ENCODE measurements around the gene CFAP20.
"Not testable (repeated sequence)": the region's sequence is repeated elsewhere in the genome, so short reads cannot be mapped to it uniquely, and the experiment has no call there.

Gene CFAP20

DNA sequence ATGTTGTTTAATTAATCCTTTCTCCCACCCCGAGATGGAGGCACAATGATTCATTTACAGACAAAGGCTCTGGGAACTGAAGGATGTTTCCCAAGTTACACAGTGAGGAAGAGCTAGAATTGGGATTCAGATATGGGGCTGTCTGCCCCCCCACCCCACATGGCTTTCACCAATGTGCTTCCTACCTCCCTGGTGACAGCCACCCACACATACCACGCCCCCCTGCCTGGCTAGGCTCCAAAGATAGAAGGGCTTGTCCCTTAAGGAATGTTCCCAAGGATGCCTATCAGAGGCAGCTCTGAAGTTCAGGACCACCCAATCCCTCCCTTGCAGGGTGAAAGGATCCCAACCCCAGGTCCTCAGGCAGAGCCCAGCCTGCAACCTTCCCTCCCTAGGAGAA lies 32.9 kb downstream of the CFAP20 start:
- no peak for DNase-seq (ENCODE audit: low read depth)

DNA sequence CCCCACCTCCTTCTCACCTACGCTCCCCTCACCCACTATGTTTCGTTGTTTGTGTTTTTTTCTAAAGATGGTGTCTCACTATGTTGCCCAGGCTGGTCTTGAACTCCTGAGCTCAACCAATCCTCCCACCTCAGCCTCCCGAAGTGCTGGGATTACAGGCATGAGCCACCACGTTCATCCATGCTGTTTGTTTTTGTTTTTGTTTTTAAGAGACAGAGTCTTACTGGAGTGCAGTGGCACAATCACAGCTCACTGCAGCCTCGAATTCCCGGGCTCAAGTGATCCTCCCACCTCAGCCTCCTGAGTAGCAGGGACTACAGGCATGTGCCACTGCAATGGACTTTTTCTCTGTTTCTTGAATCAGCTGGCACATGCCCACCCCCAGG lies 33.6 kb downstream of the CFAP20 start:
- not testable (repeated sequence) for DNase-seq (ENCODE audit: low read depth)

DNA sequence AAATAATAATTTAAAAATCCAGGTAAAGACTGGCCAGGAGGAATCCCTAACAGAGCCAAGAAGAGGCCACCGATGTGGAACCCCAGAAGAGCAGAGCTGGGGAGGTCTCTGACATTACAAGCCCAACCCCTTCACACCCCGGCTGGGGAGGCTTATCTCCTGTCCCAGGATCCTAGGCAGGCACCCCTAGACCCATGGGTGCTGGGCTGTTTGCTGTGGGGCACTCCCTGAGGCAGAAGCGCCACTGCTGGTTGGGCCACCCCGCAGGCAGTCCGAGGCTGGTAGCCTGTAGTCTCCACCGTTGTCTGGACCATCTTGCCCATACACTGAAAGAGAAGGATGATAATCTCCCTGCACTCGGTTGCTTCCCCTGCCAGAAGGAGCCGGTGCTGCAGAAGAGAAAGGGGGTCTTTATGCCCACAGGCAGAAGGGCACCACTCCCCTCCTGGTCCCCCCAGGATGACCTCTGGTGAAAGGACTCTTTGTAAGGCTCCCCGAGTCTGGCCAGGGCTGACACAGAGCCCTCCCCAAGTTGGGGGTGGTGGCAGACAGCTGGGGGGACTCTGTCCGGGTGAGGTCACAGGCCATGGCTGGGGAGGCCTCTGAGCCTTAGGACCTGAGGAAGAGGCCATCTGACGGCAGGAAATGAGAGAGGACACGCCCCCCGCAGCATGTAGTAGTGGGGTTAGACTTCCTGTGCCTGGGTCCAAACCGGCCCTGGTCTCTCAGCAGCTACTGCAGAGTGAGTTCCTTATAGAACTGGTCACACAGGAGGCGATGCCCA lies 34.2 kb downstream of the CFAP20 start:
- no peak for DNase-seq (ENCODE audit: low read depth)

DNA sequence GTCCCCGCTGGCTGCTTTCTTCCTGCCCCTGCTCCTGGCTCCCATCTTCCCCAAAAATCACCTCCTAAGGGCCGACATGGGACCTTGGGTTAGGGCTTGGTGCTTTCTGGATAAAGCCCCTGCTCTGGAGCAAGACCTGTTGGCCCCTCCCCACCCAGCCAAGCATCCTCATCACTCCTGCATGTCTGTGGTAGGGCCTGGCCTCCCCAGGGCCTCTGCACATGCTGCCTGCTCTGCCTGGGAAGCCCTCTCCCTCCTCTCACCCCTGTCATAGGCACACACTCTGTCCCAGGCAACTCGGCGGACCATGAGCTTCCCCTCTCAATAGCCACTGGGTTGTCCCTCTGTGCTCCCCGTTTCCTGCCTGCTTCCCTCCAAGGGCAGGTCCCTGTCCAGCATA lies 35.2 kb downstream of the CFAP20 start:
- no peak for DNase-seq (ENCODE audit: low read depth)

DNA sequence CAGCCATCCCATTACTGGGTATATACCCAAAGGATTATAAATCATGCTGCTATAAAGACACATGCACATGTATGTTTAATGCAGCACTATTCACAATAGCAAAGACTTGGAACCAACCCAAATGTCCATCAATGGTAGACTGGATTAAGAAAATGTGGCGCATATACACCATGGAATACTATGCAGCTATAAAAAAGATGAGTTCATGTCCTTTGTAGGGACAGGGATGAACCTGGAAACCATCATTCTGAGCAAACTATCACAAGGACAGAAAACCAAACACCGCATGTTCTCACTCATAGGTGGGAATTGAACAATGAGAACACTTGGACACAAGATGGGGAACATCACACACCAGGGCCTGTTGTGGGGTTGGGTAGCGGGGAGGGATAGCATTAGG lies 38.8 kb downstream of the CFAP20 start:
- not testable (repeated sequence) for DNase-seq (ENCODE audit: low read depth)

DNA sequence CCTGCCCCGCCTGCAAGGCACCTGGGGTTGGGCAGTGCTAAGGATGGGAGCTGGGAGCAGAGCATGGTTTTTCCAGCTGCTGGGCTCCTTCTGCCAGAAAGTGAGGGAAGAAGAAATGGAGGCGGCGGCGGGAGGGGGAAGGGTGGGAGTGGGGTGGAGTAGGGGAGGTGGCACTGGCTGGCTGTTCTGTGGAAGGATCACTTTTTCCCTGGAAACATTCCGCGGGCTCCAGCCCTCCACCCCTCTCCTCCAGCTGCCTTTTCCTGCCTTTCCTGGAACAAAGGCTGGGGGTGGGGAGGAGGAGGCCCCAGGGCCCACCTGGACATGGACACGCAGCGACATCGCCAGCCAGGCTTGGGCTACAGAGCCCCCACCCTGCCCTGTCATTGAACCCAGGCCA lies 41.1 kb downstream of the CFAP20 start:
- no peak for DNase-seq (ENCODE audit: low read depth)

DNA sequence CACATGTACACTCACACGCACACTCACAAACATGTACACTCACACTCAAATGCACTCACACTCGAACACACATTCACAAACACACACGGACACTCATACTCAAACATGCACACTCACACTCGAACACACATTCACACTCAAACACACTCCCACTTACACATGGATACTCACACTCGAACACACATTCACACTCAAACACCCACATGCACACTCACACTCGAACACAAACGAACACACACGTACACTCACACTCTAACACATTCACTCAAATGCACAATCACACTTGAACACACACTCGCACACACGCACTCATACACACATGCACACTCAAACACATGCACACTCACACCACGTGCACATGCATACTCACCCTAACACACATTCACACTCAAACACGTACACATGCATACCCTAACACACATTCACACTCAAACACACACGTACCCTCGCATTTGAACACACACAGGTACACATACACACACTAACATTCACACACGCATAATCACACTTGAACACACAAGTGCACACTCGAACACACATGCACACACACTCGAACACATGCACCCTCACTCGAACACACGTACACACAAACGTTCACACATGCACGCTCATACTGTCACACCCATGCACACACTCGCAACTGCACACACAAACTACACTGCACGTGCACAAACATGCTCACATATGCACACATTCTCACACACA lies 41.8 kb downstream of the CFAP20 start:
- DNase-seq (ENCODE audit: low read depth), result no peak

DNA sequence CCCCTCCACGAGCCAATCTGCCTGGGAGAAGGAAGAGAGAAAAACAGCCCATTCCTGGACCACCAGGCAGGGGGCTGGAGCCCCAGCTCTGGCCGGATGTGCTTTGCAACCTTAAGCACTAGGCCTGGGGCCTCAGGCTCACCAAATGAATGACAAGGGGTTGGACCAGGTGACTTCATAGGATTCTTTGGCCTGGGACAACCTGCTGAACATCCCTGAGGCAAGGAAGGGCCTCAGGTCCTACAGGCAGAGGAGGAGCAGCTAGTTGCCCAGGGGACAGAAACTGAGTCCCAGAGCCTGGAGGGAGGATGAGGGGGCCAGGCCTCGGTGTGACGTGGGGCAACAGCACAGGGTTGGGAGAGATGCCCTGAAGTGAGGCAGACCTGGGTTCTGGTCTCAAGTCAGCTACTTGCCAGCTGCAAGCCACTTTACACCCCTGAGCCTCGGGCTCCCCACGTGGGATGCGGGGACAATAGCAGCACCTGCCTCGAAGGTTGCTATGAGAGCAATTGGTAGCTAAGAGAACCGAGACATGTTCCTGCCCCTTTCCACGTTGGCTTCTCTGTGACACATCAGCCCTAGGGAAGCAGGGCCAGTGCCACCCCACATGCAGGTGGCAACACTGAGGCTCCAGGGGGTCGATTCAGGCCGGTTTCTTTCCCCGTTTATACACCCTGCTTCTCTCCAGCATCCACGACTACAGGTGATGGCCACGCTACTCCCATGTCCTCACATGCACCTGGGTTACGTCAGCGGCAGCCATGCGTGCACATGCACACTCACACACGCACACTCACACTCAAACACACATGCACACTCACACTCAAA lies 42.6 kb downstream of the CFAP20 start:
- DNase-seq (ENCODE audit: low read depth), result no peak

DNA sequence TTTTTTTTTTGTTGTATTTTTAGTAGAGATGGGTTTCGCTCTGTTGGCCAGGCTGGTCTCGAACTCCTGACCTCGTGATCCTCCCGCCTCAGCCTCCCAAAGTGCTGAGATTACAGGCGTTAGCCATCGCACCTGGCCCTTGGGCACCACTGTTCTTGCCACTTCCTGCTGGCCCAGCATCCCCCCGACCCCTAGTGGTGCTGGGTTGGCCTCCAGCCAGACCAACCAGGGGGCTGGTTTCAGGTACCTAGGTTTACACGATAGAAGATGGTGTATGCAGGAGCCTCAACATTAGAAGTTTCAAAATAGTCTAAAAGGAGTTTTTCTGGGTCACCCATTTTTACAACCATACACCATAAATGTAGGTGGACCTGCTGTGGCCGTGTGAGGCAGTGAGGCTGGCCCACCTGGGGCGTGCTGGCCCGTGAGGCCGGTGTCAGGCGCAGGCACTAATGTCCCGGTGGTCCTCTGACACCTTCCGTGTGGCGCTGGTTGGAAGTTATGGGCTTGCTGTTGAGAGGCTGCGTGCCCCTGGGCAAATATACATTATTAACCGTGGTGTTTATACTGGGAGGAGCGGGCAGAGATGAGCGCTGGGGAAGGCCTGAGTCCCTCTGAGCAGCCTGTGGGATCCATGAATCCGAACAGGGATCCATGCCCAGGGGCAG lies 43.5 kb downstream of the CFAP20 start:
- no peak for DNase-seq (ENCODE audit: low read depth)

DNA sequence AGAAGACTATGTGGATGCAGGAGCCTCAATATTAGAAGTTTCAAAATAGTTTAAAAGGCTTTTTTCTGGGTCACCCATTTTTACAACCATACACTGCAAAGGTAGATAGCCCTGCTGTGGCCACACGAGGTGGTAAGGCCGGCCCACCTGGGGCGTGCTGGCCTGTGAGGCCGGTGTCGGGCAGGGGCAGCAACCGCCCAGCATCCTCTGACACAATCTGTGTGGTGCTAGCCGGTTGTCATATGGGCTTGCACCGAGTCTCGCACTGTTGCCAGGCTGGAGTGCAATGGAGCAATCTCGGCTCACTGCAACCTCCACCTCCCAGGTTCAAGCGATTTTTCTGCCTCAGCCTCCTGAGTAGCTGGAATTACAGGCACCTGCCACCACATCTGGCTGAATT lies 44.0 kb downstream of the CFAP20 start:
- no peak for DNase-seq (ENCODE audit: low read depth)

DNA sequence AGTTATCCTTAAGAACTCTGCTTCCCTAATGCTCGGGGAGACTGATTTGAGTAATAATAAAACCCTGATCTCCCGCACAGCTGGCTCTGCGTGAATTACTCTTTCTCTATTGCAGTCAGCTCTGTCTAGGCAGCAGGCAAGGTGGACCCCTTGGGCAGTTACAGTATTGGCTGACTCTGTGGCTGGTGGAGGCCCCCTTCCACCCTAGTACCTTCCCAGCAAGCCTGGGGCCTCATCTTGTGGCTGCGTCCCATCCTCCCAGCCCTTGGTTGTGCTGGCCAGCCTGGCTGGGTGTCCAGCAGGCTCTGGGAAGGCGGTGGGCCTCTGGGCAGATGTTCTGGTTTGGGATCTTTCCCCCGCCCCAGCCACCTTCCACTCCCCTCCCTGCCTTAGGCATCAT lies 44.5 kb downstream of the CFAP20 start:
- no peak for DNase-seq (ENCODE audit: low read depth)

DNA sequence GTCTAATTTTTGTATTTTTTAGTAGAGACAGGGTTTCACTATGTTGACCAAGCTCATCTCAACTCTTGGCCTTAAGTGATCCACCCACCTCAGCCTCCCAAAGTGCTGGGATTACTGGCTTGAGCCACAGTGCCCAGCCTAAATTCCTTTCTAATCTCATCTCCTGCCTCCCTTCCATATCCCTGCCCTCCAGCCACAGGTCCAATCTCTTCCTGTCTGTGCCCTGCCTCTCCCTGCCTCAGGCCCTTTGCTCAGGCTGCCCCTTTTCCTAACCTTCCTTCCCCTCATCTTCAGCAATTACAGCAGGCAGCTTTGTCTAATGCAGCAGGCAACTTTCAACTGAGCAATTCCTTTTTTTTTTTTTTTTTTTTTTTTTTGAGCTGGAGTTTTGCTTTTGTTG lies 46.8 kb downstream of the CFAP20 start:
- no peak for DNase-seq (ENCODE audit: low read depth)

DNA sequence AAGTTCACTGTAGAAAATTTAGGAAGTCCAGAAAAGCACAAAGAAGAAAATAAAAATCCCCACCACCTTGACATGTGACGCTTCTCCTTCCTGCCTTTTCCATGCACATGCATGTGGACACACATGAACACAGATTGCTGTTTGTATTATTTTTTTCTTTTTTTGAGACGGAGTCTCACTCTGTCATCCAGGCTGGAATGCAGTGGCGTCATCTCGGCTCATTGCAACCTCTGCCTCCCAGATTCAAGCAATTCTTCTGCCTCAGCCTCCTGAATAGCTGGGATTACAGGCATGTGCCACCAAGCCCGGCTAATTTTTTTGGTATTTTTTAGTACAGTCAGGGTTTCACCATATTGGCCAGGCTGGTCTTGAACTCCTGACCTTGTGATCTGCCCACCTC lies 48.5 kb downstream of the CFAP20 start:
- DNase-seq (ENCODE audit: low read depth), result not testable (repeated sequence)

DNA sequence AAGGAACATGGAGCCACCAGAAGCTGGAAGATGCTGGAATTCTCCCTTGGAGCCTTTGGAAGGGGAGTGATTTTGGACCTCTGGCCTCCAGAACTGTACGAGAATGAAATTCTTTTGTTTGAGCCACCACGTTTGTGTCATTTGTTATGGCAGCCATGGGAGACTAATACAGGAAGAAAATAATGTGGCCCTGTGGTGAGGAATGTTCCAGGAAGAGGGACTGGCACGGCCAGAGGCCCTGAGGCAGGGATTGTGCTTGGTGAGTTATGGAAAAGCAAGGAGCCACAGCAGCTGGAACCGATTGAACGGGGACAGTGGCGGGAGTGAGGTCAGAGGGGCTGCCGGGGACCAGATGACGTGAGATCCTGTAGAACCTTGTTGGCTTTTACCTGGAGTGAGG lies 51.4 kb downstream of the CFAP20 start:
- no peak for DNase-seq (ENCODE audit: low read depth)

DNA sequence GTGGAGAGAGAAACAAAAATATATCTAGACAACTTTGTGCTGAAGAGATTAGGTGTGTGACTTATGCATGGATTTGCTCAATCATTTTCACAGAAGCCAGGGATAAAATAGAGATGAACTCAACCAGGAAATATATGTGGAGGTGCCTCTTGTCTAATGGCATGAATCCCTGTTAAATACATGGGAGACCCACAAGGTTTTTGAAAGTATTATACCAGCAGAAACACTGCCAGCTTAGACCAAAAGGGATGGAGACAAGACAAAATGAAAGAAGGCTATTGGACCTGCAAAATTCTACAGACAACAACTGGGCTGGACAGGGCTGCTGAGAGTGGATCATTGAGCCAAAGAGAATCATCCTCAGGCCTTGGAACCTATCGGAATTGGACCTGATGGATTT lies 52.7 kb downstream of the CFAP20 start:
- DNase-seq (ENCODE audit: low read depth), result no peak

DNA sequence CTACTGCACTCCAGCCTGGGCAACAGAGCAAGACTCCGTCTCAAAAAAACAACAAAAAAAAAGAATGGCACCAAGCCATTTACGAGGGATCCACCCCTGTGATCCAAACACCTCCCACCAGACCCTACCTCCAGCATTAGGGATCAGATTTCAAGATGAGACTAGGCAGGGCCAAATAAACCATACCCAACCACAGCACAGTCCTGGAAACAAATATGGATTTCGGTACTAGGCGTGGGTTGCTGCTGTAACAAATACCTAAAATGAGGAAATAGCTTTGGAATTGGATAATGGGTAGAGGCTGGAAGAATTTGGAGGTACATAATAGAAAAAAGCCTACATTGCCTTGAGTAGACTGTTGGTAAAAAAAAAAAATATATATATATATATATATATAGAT lies 54.5 kb downstream of the CFAP20 start:
- no peak for DNase-seq (ENCODE audit: low read depth)

DNA sequence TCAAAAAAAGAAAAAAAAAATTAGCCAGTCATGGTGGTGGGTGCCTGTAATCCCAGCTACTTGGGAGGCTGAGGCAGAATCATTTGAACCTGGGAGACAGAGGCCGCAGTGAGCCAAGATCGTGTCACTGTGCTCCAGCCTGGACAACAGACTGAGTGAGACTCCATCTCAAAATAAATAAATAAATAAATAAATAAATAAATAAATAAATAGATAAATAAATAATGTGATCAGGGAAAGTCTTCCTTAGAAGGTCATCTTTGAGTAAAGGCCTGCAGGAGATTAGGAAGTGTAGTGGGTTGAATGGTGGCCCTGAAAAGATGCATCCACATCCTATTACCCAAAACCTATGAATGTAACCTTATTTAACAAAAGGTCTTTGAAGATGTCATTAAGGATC lies 56.1 kb downstream of the CFAP20 start:
- not testable (repeated sequence) for DNase-seq (ENCODE audit: low read depth)

DNA sequence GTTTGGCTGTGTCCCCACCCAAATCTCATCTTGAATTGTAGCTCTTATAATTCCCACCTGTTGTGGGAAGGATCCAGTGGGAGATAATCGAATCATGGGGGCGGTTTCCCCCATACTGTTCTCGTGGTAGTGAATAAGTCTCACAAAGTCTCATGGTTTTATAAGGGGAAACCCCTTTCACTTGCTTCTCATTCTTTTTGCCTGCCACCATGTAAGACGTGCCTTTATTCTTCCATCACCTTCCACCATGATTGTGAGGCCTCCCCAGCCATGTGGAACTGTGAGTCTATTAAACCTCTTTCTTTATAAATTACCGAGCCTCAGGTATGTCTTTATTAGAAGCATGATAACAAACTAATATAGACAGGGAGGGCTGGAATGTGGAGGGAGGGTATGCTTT lies 57.0 kb downstream of the CFAP20 start:
- not testable (repeated sequence) for DNase-seq (ENCODE audit: low read depth)

DNA sequence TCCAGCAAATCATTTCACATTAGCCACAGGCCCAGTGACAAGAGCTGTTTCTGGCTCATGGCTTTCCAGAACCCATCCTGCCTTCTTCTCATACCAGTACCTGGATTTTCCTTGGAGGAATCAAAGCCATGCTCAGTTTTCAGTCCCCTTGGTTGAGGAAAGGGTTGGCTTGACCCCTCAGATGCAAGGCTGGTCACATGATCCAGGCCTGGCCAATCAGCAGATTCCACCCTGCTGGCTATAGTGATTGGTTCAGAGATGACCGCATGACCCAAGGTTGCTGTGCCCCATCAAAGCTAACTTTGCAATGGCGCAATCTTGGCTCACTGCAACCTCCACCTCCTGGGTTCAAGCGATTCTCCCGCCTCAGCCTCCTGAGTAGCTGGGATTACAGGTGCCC lies 58.6 kb downstream of the CFAP20 start:
- no peak for DNase-seq (ENCODE audit: low read depth)
